Nephron (organoid): ENCODE results near the gene SNAPC5.
"Not testable (repeated sequence)": the region's sequence is repeated elsewhere in the genome, so short reads cannot be mapped to it uniquely, and the experiment has no call there.

Experiments
- H3K27ac Mint-ChIP-seq, 3 experiments: 2 replicates each; pipeline ENCODE4 v1.8.0; 2020; ENCODE audit warnings: mixed read lengths in 3 of 3, mild to moderate bottlenecking in 2 of 3, moderate library complexity in 1 of 3
- H3K27me3 Mint-ChIP-seq: 2 replicates; pipeline ENCODE4 v1.8.0; 2021; ENCODE audit warnings: low read depth, mild to moderate bottlenecking, moderate library complexity, mixed read lengths
- H3K36me3 Mint-ChIP-seq: 2 replicates; pipeline ENCODE4 v1.8.0; 2020; ENCODE audit warnings: low read depth, mixed read lengths
- H3K4me1 Mint-ChIP-seq: 2 replicates; pipeline ENCODE4 v1.8.0; 2020; ENCODE audit warnings: mixed read lengths
- H3K4me3 Mint-ChIP-seq, 3 experiments: 2 replicates each; pipeline ENCODE4 v1.8.0; 2020; ENCODE audit warnings: mild to moderate bottlenecking in 3 of 3, mixed read lengths in 3 of 3, moderate library complexity in 2 of 3
- H3K9me3 Mint-ChIP-seq: 2 replicates; pipeline ENCODE4 v1.8.0; 2020; ENCODE audit warnings: mixed read lengths
- CTCF ChIP-seq, 3 experiments: fragments of 200-600 bp; sonication (generic); IDR thresholded peaks; one replicate each; pipeline ENCODE4 v1.5.0; 2021; ENCODE audit warnings: antibody characterized with exemption in 3 of 3; ENCODE audit not compliant: unreplicated experiment in 3 of 3

The SNAPC5 gene

GRCh38 chr15:66462627-66463026, 34.9 kb downstream of the SNAPC5 start:
- no peaks in the 10 kb centered on the region for H3K27me3 Mint-ChIP-seq
- peaks cover 9% of the 10 kb centered on the region for H3K9me3 Mint-ChIP-seq
- no peak for TF ChIP-seq CTCF (IDR thresholded peaks at IDR 0.05; ENCODE audit: unreplicated experiment in 3 of 3)
- no peak overlapping the region for H3K27ac Mint-ChIP-seq
- peaks cover 37% of the 10 kb centered on the region for H3K36me3 Mint-ChIP-seq
- H3K4me3 Mint-ChIP-seq = no peak overlapping the region
- peaks cover 6% of the 10 kb centered on the region for H3K4me1 Mint-ChIP-seq

- no peak overlapping the region for H3K4me3 Mint-ChIP-seq
- H3K4me1 Mint-ChIP-seq = peaks cover 6% of the 10 kb centered on the region
- peaks cover 9% of the 10 kb centered on the region for H3K9me3 Mint-ChIP-seq
- H3K27me3 Mint-ChIP-seq = no peaks in the 10 kb centered on the region
- H3K27ac Mint-ChIP-seq = no peak overlapping the region
- H3K36me3 Mint-ChIP-seq = peaks cover 34% of the 10 kb centered on the region
- TF ChIP-seq CTCF (IDR thresholded peaks at IDR 0.05; ENCODE audit: unreplicated experiment in 3 of 3) = no peak
These were observed 35.6 kb downstream of the SNAPC5 start for GRCh38 chr15:66461917-66462316.

- H3K4me1 Mint-ChIP-seq, H3K4me3 Mint-ChIP-seq, H3K27me3 Mint-ChIP-seq, H3K27ac Mint-ChIP-seq, H3K9me3 Mint-ChIP-seq: not testable (repeated sequence)
- peaks cover 31% of the 10 kb centered on the region for H3K36me3 Mint-ChIP-seq
These were observed 36.3 kb downstream of the SNAPC5 start for GRCh38 chr15:66461294-66461693.

GRCh38 chr15:66459818-66460615, 37.5 kb downstream of the SNAPC5 start:
- H3K27me3 Mint-ChIP-seq = no peaks in the 10 kb centered on the region
- H3K36me3 Mint-ChIP-seq = peaks cover 20% of the 10 kb centered on the region
- H3K27ac Mint-ChIP-seq = no peak overlapping the region
- TF ChIP-seq CTCF (IDR thresholded peaks at IDR 0.05; ENCODE audit: unreplicated experiment in 3 of 3) = no peak
- peaks cover 6% of the 10 kb centered on the region for H3K4me1 Mint-ChIP-seq
- H3K9me3 Mint-ChIP-seq = peaks cover 4% of the 10 kb centered on the region
- H3K4me3 Mint-ChIP-seq = no peak overlapping the region

GRCh38 chr15:66456211-66456610, 41.4 kb downstream of the SNAPC5 start:
- TF ChIP-seq CTCF (IDR thresholded peaks at IDR 0.05; ENCODE audit: unreplicated experiment in 3 of 3) = no peak
- H3K36me3 Mint-ChIP-seq = peaks cover 10% of the 10 kb centered on the region
- no peak overlapping the region for H3K4me3 Mint-ChIP-seq
- no peaks in the 10 kb centered on the region for H3K27me3 Mint-ChIP-seq
- no peaks in the 10 kb centered on the region for H3K9me3 Mint-ChIP-seq
- H3K27ac Mint-ChIP-seq = no peak overlapping the region
- peaks cover 13% of the 10 kb centered on the region for H3K4me1 Mint-ChIP-seq

GRCh38 chr15:66454143-66454542, 43.4 kb downstream of the SNAPC5 start:
- H3K9me3 Mint-ChIP-seq = no peaks in the 10 kb centered on the region
- TF ChIP-seq CTCF (IDR thresholded peaks at IDR 0.05; ENCODE audit: unreplicated experiment in 3 of 3) = no peak
- H3K27me3 Mint-ChIP-seq = no peaks in the 10 kb centered on the region
- no peak overlapping the region for H3K4me3 Mint-ChIP-seq
- peaks cover 13% of the 10 kb centered on the region for H3K4me1 Mint-ChIP-seq
- peaks cover 17% of the 10 kb centered on the region for H3K36me3 Mint-ChIP-seq
- H3K27ac Mint-ChIP-seq = no peak overlapping the region
